ENCODE measurements around the gene A1BG.

A1BG gene

GRCh38 chr19:58300620-58301019 lies 52.7 kb downstream of the A1BG start:
- no peak for DNase-seq (ENCODE audit: low read depth)

DNA sequence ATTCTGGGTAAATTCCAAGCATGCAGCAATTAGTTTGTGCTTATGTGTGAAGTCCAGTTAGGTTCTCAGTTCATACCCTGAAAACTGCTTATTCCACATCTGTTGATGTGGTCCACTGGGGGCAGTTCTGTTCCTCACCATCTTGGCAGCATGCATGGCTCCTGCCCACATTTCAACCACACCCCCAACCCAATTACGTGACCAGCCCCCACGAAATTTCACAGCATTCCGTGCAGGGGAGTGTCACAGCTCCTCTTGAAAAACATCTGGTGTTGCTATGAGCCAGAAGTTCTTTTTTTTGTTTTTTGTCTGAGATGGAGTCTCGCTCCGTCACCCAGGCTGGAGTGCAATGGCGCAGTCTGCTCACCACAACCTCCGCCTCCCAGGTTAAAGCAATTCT lies 57.2 kb downstream of the A1BG start:
- DNase-seq (ENCODE audit: low read depth): no peak

All from activated T-cell treated with anti-CD3 and anti-CD28 coated beads for 48 hours (primary cell).